ENCODE data around the gene WDR33. TPM values are rescaled to one million over a fixed set of nuclear protein-coding genes. Genes with fewer than 3 reads are reported as not detected.

The WDR33 gene
- total and polyA plus RNA-seq, 12 donors = 13.8 to 59.8 (median 42.1) TPM

- peaks cover 0 to 5% of the 10 kb centered on the region in 2 donors for H3K4me1 ChIP-seq (replicated peaks in 1 of 2)
- 79 to 87% (median 85%) methylated on average over 8 of the region's 8 CpGs for WGBS, 4 donors
- H3K27me3 ChIP-seq = no peaks in the 10 kb centered on the region
- peak in 1 of 7 donors; percentile 40 for DNase-seq
- H3K4me3 ChIP-seq = no peak overlapping the region
- intact Hi-C loops (cut with DNase I) = no loop called here
- no peaks in the 10 kb centered on the region for H3K9me3 ChIP-seq (replicated peaks in 1 of 3)
- H3K36me3 ChIP-seq (replicated peaks in 1 of 2) = no peaks in the 10 kb centered on the region
- TF ChIP-seq, protein P1, sequence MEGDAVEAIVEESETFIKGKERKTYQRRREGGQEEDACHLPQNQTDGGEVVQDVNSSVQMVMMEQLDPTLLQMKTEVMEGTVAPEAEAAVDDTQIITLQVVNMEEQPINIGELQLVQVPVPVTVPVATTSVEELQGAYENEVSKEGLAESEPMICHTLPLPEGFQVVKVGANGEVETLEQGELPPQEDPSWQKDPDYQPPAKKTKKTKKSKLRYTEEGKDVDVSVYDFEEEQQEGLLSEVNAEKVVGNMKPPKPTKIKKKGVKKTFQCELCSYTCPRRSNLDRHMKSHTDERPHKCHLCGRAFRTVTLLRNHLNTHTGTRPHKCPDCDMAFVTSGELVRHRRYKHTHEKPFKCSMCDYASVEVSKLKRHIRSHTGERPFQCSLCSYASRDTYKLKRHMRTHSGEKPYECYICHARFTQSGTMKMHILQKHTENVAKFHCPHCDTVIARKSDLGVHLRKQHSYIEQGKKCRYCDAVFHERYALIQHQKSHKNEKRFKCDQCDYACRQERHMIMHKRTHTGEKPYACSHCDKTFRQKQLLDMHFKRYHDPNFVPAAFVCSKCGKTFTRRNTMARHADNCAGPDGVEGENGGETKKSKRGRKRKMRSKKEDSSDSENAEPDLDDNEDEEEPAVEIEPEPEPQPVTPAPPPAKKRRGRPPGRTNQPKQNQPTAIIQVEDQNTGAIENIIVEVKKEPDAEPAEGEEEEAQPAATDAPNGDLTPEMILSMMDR (IDR thresholded peaks at IDR 0.05) = no peak
- TF ChIP-seq POLR2A (IDR thresholded peaks at IDR 0.05) = no peak
- H3K27ac ChIP-seq = no peak overlapping the region
Measured at GRCh38 chr2:127685410-127686080, 125.4 kb downstream of the WDR33 start.

DNA sequence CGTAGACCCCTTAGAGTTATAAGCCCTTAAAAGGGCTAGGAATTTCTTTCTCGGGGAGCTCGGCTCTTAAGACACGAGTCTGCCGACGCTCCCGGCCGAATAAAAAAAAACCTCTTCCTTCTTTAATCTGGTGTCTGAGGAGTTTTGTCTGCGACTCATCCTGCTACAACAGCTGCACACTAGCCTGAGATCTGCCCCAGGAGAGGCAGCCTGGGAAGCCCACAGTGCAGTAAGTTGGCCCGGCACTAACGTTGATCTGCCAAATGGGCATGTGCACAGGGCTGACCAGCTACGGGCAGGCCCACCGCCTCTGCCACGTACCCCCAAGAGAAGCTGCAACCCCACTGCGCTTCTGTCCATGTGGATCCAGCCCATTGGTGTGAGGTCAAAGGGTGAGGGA, 127.2 kb downstream of the WDR33 start:
- peak in 1 of 7 donors; percentile 49 for DNase-seq
- Histone ChIP-seq H3K27me3 (no peaks in the 10 kb centered on the region), H3K9me3 (replicated peaks in 1 of 3) (no peaks in the 10 kb centered on the region), H3K36me3 (replicated peaks in 1 of 2) (no peaks in the 10 kb centered on the region), H3K4me1 (replicated peaks in 1 of 2) (peaks cover 0 to 5% of the 10 kb centered on the region in 2 donors), H3K27ac (no peak overlapping the region), H3K4me3 (no peak overlapping the region)
- WGBS, 4 donors = 62 to 75% (median 67%) methylated on average over 13 to 15 of the region's 15 CpGs
- TF ChIP-seq, protein P1 (IDR thresholded peaks at IDR 0.05) = no peak
- no peak for TF ChIP-seq POLR2A (IDR thresholded peaks at IDR 0.05)
- intact Hi-C loops (cut with DNase I) = no loop called here

DNA sequence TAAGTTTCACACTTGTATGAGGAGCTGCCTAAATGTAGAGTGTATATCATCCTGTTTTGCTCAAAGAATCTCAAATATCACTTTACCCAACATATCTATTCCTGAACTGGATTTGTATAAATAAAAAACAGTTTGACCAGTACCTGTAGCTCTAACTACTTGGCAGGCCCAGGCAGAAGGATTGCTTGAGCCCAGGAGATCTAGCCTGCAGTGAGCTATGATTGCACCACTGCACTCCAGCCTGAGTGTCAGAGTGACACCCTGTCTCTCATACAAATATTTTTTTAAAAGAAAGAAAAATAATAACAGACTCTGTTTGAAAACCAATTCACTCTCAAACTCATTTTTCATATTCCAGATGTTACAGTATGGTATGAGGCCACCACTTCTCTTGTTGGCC, 127.9 kb downstream of the WDR33 start:
- TF ChIP-seq, protein P1 (IDR thresholded peaks at IDR 0.05) = no peak
- TF ChIP-seq POLR2A (IDR thresholded peaks at IDR 0.05) = no peak
- no peak overlapping the region for H3K4me3 ChIP-seq
- no peaks in the 10 kb centered on the region for H3K9me3 ChIP-seq (replicated peaks in 1 of 3)
- H3K4me1 ChIP-seq (replicated peaks in 1 of 2) = peaks cover 0 to 5% of the 10 kb centered on the region in 2 donors
- intact Hi-C loops (cut with DNase I) = no loop called here
- no peaks in the 10 kb centered on the region for H3K27me3 ChIP-seq
- H3K36me3 ChIP-seq (replicated peaks in 1 of 2) = no peaks in the 10 kb centered on the region
- peak in 1 of 7 donors; percentile 45 for DNase-seq
- no peak overlapping the region for H3K27ac ChIP-seq

GRCh38 chr2:127681976-127682857, 128.8 kb downstream of the WDR33 start:
- no peak for TF ChIP-seq POLR2A (IDR thresholded peaks at IDR 0.05)
- TF ChIP-seq, protein P1 (IDR thresholded peaks at IDR 0.05) = no peak
- DNase-seq = peak in 1 of 7 donors; percentile 35
- no peak overlapping the region for H3K27ac ChIP-seq
- peaks cover 0 to 5% of the 10 kb centered on the region in 2 donors for H3K4me1 ChIP-seq (replicated peaks in 1 of 2)
- 84 to 89% (median 87%) methylated on average over 6 of the region's 6 CpGs for WGBS, 4 donors
- no peaks in the 10 kb centered on the region for H3K36me3 ChIP-seq (replicated peaks in 1 of 2)
- no peak overlapping the region for H3K4me3 ChIP-seq
- no peaks in the 10 kb centered on the region for H3K9me3 ChIP-seq (replicated peaks in 1 of 3)
- H3K27me3 ChIP-seq = no peaks in the 10 kb centered on the region
- intact Hi-C loops (cut with DNase I) = no loop called here
